Effector CD8-positive, alpha-beta T cell (primary cell): Measurements from ENCODE around the gene KMT2A.
"Not testable (repeated sequence)": the region's sequence is repeated elsewhere in the genome, so short reads cannot be mapped to it uniquely, and the experiment has no call there.

ENCODE experiments used
- DNase-seq: peaks from one replicate; lab custom pipeline; 2025; lab: John Stamatoyannopoulos, UW

Gene KMT2A

DNA sequence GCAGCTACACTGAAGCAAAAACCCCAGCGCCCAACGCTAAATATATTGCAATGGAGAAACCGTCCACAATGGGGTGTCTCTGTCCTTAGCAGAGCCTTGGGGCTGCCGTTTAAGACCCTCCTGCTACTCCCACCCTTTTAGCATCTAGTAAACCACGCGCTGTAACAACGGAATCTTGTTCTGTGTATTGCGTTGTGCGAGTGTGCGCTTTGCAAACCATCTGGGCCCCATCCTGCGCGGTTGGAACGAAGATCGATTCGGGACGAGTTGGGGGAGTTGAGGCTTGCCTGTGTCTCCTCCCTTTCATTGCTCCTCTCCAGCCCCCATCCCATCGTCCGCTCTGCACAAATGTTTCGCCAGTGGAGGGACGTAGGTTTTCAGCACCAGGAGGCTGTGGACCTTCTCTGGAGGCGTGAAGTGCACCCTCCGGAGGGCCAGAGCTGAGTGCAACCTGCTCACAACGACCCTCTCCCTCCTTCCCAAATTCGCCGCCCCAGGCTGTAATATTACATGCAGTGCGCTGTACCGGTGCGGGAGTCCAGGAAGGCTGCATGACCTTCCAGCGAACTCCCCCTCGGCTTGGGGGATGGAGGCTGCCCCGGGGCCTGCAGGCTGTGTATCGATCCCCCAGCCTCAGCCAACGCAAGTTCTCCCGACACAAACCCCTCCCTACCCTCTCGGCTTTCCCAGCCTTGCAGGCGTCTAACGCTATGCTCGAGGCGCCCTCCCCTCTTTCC is 1.6 kb upstream of the KMT2A start:
- peak; percentile 10 for DNase-seq

GRCh38 chr11:118435290-118435892 is 901 bp upstream of the KMT2A start:
- peak; percentile 45 for DNase-seq

- peak; percentile 54 for DNase-seq
Observed at GRCh38 chr11:118436639-118437207, 431 bp downstream of the KMT2A start.

DNA sequence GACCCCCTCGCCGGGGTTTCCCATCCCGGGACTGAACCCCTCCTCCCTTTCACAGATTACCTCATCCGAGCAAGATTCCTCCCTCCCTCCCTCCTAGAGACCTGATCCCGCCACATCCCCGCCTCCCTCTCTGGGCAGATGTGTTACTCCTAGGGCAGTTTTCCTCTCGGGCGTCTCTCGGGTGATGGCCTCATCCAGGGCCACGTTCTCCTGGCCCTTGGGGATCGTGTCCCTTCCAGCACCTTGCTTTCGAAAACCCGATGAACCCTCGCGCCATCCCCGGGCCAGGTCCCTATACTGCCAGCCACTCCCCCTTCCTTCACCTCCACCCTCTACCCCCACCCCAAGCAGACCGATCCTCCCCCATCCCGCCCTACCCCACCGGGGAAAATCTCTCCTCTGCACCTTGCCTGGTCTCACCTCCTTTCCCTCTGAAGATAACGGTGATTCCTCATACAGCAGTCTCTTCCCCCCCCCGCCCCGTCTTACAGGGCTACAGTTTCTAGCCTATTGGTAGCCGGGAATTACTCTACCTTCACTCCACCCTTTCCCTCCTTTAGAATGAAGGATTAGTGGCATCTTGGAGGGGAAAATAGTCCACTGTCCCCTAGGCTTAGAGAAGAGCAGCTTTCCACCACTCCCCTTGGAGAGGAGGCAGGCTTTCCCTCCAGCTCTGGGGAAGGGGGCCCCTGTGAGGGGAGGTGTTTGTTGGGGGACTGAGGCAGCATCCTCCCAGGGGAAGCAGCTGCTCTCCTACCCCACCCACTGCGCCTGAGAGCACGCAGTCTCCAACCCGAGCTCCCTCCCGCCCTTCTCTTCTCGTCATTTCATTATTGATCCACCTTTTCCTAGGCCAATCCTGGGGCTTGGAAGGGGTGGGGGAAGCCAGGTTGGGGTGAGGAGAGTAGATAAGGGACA is 1.2 kb downstream of the KMT2A start:
- DNase-seq, result peak; percentile 36

- DNase-seq, result peak; percentile 41
Observed at GRCh38 chr11:118438314-118438931, 2.1 kb downstream of the KMT2A start.

- no peak for DNase-seq
Observed at GRCh38 chr11:118439646-118440045, 3.4 kb downstream of the KMT2A start.

- DNase-seq, result no peak
Observed at GRCh38 chr11:118441770-118442275, 5.5 kb downstream of the KMT2A start.

- no peak for DNase-seq
Observed at GRCh38 chr11:118442301-118442700, 6.0 kb downstream of the KMT2A start.

DNA sequence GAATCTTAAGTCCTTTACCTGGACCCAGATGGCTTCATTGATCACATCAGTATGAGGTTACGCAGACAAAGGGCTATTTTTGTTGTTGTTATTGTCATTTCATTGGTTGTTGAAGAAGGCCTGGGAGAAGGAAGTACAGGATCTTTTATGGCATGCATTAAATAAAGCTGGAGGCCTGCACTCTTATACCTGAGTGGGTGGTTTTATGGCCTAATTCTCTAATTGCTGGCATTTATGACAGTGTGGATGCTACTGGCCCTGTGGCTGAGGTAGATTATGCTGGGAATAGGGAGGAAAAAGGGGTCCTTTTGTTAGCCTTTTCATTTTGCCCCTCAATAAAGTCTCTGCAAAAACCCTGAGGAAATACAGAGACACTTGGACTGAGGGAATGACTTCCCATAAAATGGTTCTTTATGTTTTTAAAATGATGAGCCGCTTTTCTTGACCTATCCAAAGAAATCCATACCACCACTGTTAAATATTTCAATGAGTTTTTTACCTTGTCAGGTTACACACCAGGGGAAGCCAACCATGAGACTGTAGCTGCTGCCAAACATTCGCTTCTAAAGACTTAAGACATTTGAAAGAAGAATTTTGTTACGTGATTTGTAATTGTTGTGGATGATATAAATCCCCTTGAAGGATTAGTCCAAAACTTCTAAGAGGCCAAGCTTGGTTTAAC is 6.8 kb downstream of the KMT2A start:
- DNase-seq, result no peak

- no peak for DNase-seq
Observed at GRCh38 chr11:118443590-118444218, 7.4 kb downstream of the KMT2A start.

- no peak for DNase-seq
Observed at GRCh38 chr11:118447423-118447822, 11.1 kb downstream of the KMT2A start.

- no peak for DNase-seq
Observed at GRCh38 chr11:118448294-118448693, 12.0 kb downstream of the KMT2A start.

DNA sequence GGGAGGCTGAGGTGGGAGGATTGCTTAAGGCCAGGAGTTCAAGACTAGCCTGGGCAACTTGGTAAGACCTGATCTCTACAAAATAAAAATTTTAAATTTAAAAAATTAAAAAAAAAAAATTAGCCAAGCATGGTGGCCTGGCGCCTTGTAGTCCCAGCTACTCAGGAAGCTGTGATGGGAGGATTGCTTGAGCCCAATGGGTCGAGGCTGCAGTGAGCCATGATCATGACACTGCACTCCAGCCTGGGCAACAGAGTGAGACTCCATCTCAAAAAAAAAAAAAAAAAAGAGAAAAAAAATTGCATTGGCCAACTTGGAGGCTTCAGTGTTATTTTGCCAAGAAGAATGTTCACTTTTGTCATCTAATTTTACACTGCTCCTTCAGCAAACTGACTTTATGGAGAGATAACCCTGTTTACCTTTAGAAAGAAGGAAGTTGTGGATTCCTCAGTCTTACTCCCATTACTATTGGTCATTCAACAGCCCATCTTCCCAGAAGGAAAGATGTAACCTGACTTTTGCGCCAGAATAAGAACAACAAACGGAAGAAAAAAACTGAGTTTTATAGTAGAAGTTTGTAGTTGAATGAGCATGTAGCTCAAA is 13.1 kb downstream of the KMT2A start:
- DNase-seq, result no peak

- no peak for DNase-seq
Observed at GRCh38 chr11:118450451-118450850, 14.2 kb downstream of the KMT2A start.

DNA sequence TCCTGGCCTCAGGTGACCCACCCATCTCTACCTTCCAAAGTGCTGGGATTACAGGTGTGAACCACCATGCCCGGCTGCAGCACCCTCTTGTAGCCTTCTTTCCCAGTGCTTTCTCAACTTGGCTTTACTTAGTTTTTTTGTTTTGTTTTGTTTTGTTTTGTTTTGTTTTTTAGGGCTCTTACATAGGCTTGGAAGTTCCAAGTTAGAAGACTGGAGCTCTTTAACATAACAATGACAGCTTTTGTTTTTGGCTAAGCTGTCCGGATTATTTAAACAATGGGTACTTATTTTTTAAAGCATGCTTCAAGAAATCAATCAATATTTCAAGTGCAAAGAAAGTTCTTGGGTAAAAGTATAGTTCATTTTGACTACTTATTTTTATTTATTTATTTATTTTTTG is 25.9 kb downstream of the KMT2A start:
- DNase-seq, result no peak

DNA sequence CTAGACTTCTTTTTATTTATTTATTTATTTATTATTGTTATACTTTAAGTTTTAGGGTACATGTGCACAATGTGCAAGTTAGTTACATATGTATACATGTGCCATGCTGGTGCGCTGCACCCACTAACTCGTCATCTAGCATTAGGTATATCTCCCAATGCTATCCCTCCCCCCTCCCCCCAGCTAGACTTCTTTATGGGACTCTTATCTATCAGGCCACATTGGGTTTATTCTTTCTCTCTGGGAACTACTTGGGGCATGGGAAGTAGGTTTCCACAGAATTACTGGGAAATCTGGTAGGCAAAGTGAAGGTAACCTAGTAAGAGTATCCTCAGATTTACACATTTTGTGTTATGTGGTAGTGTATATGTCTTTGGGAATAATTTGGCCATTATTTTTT is 32.7 kb downstream of the KMT2A start:
- not testable (repeated sequence) for DNase-seq

DNA sequence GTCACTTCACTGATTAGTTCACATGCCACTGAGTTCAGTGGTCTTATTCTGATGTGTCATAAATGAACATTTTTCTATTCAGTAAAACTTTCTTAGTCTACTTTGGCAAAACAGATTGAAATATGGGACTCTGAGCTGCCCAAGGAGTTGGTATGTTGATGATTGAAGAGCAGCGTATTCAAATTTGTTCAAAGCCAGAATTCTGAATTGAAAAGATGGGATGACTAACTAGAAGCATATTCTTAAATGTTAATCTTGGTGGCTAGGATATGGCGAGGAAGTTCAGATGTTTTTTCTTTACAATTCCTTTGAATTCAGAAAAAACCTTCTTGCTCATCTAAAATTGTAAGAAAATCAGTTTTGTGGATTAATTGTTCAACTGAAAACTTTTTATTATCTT is 34.7 kb downstream of the KMT2A start:
- DNase-seq, result no peak

DNA sequence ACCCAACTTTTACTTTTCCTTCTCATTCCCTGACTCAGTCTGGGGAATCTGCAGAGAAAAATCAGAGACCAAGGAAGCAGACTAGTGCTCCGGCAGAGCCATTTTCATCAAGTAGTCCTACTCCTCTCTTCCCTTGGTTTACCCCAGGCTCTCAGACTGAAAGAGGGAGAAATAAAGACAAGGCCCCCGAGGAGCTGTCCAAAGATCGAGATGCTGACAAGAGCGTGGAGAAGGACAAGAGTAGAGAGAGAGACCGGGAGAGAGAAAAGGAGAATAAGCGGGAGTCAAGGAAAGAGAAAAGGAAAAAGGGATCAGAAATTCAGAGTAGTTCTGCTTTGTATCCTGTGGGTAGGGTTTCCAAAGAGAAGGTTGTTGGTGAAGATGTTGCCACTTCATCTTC is 37.2 kb downstream of the KMT2A start:
- no peak for DNase-seq

DNA sequence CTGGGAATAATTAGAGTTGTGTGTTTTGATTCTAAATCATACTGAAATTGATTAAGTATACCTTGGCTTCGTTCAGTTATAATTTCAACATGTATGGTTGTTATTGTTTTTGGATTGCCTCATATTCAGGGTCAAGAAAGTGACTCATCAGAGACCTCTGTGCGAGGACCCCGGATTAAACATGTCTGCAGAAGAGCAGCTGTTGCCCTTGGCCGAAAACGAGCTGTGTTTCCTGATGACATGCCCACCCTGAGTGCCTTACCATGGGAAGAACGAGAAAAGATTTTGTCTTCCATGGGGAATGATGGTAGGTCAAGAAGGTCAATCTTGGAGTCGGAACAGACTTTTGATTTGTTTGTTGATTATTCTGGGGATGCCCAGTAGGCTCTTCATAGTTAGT is 40.4 kb downstream of the KMT2A start:
- no peak for DNase-seq

DNA sequence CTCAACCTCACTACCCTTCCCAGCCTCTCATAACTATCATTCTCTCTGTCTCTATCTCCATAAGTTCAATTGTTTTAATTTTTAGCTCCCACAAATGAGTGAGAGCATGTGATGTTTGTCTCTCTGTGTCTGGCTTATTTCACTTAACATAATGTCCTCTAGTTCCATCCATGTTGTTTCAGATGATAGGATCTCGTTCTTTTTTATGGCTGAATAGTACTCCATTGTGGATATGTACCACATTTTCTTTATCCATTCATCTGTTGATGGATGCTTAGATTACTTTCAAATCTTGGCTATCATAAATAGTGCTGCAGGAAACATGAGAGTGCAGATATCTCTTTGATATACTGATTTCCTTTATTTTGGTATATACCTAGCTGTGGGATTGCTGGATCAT is 44.9 kb downstream of the KMT2A start:
- DNase-seq, result not testable (repeated sequence)
